Neural progenitor cell (in vitro differentiated cells): Measurements from ENCODE around the gene BBS5. TPM values are rescaled to one million over a fixed set of nuclear protein-coding genes. Genes with fewer than 3 reads are reported as not detected.
A peak's percentile ranks its signal among the peaks of the same experiment; 100 is the strongest.
"Not testable (repeated sequence)": the region's sequence is repeated elsewhere in the genome, so short reads cannot be mapped to it uniquely, and the experiment has no call there.

Experiments used
- DNase-seq: peaks from one replicate; pipeline ENCODE4 v3.0.0-alpha.2; 2016; ENCODE audit warnings: low spot score
- H2AFZ ChIP-seq: fragments of 200-600 bp; sonication (generic); replicated peaks from 2 replicates; pipeline ENCODE4 v1.6.1; 2016; ENCODE audit warnings: antibody characterized with exemption
- H3F3A ChIP-seq: fragments of 200-600 bp; sonication (generic); 2 replicates; pipeline ENCODE4 v1.6.1; 2016; ENCODE audit warnings: antibody characterized with exemption, low read depth
- H3K27ac ChIP-seq: fragments of 200-600 bp; sonication (generic); 2 replicates; pipeline ENCODE4 v1.5.1; 2016; ENCODE audit warnings: mild to moderate bottlenecking
- H3K27me3 ChIP-seq: fragments of 200-600 bp; sonication (generic); 2 replicates; pipeline ENCODE4 v1.6.1; 2016; ENCODE audit warnings: mild to moderate bottlenecking, moderate library complexity
- H3K36me3 ChIP-seq: fragments of 200-600 bp; sonication (generic); 2 replicates; pipeline ENCODE4 v1.5.1; 2016
- H3K4me1 ChIP-seq: fragments of 200-600 bp; sonication (generic); 2 replicates; pipeline ENCODE4 v1.6.1; 2016; ENCODE audit warnings: mixed run types
- H3K4me2 ChIP-seq: fragments of 200-600 bp; sonication (generic); 2 replicates; pipeline ENCODE4 v1.6.1; 2016
- H3K4me3 ChIP-seq: fragments of 200-600 bp; sonication (generic); 2 replicates; pipeline ENCODE4 v1.5.1; 2016
- H3K79me2 ChIP-seq: fragments of 200-600 bp; sonication (generic); 2 replicates; pipeline ENCODE4 v1.6.1; 2016; ENCODE audit warnings: low read depth
- H3K9ac ChIP-seq: fragments of 200-600 bp; sonication (generic); 2 replicates; pipeline ENCODE4 v1.6.1; 2016
- H3K9me3 ChIP-seq: fragments of 200-600 bp; sonication (generic); 2 replicates; pipeline ENCODE4 v1.5.1; 2016; ENCODE audit warnings: low read depth
- H4K20me1 ChIP-seq: fragments of 200-600 bp; sonication (generic); 2 replicates; pipeline ENCODE4 v1.6.1; 2016; ENCODE audit warnings: low read depth
- H3K27ac Mint-ChIP-seq: 3 replicates; pipeline ENCODE4 v1.8.0; 2021; ENCODE audit warnings: mixed read lengths
- H3K27me3 Mint-ChIP-seq: 2 replicates; pipeline ENCODE4 v1.8.0; 2022; ENCODE audit warnings: low read depth, mild to moderate bottlenecking, inconsistent platforms, moderate library complexity, mixed read lengths; ENCODE audit not compliant: insufficient read depth
- H3K36me3 Mint-ChIP-seq: 3 replicates; pipeline ENCODE4 v1.8.0; 2021; ENCODE audit warnings: mixed read lengths
- H3K4me1 Mint-ChIP-seq: 3 replicates; pipeline ENCODE4 v1.8.0; 2021; ENCODE audit warnings: mixed read lengths
- H3K4me3 Mint-ChIP-seq: 3 replicates; pipeline ENCODE4 v1.8.0; 2021; ENCODE audit warnings: mild to moderate bottlenecking, moderate library complexity, mixed read lengths
- H3K9me3 Mint-ChIP-seq: 3 replicates; pipeline ENCODE4 v1.8.0; 2020; ENCODE audit warnings: mixed read lengths
- CTCF ChIP-seq: fragments of 200-600 bp; sonication (generic); IDR thresholded peaks from 2 replicates; pipeline ENCODE4 v1.5.1; 2017; ENCODE audit warnings: antibody characterized with exemption, mild to moderate bottlenecking
- EZH2 ChIP-seq: fragments of 200-600 bp; sonication (generic); IDR thresholded peaks from 2 replicates; pipeline ENCODE4 v1.6.1; 2017; ENCODE audit warnings: antibody characterized with exemption, mild to moderate bottlenecking, moderate library complexity
- EZH2phosphoT487 ChIP-seq: fragments of 200-600 bp; sonication (generic); IDR thresholded peaks from 2 replicates; pipeline ENCODE4 v1.6.1; 2017; ENCODE audit warnings: antibody characterized with exemption
- total RNA-seq: library from RNA; depleted of rRNA; stranded (reverse); fragments of >200 nt; gene quantifications from 2 replicates; pipeline ENCODE4 v1.2.3, GENCODE V29; 2015; ENCODE audit warnings: low replicate concordance

BBS5 gene
- 3.8 and 6.2 TPM in 2 replicates for total RNA-seq

GRCh38 chr2:169479257-169480078 is at the start of gene BBS5:
Gene BBS5, plus strand, starts transcription at chr2:169479494. Its CDS starts 60 bp downstream, at chr2:169479554.
- peak within 1 kb of the TSS; percentile 92 for H3K4me3 Mint-ChIP-seq
- no peak within 1 kb of the TSS for H3K27ac Mint-ChIP-seq
- H3K4me2 ChIP-seq = peak within 1 kb of the TSS; percentile 75
- H3K9ac ChIP-seq = peak within 1 kb of the TSS; percentile 20
- H3K9me3 ChIP-seq = no peaks in the 10 kb centered on the region
- no peaks in the 10 kb centered on the region for H4K20me1 ChIP-seq
- H3K36me3 ChIP-seq = no peaks in the 10 kb centered on the region
- H3K4me1 ChIP-seq = no peaks in the 10 kb centered on the region
- peaks cover 8% of the 10 kb centered on the region for H3K36me3 Mint-ChIP-seq
- H3K4me1 Mint-ChIP-seq = peaks cover 14% of the 10 kb centered on the region
- H3K79me2 ChIP-seq = no peaks in the 10 kb centered on the region
- peak; percentile 36 for TF ChIP-seq EZH2
- TF ChIP-seq CTCF = peak; percentile 71
- peak; percentile 43 for TF ChIP-seq EZH2phosphoT487
- H3K27me3 Mint-ChIP-seq = peaks cover 8% of the 10 kb centered on the region
- H3F3A ChIP-seq = peaks cover 13% of the 10 kb centered on the region
- peaks cover 43% of the 10 kb centered on the region for H3K27me3 ChIP-seq
- no peak within 1 kb of the TSS for H3K27ac ChIP-seq
- peak within 1 kb of the TSS; percentile 68 for H3K4me3 ChIP-seq
- no peaks in the 10 kb centered on the region for H3K9me3 Mint-ChIP-seq
- H2AFZ ChIP-seq = peak within 1 kb of the TSS; percentile 89
- DNase-seq = peak; percentile 94

- not testable (repeated sequence) for H3K36me3 Mint-ChIP-seq, H3K27ac ChIP-seq, H3K4me1 Mint-ChIP-seq, H3K27me3 ChIP-seq, H4K20me1 ChIP-seq, H3K36me3 ChIP-seq, H3F3A ChIP-seq, H3K9ac ChIP-seq, H3K4me1 ChIP-seq, H3K4me3 Mint-ChIP-seq, H3K27ac Mint-ChIP-seq, H3K27me3 Mint-ChIP-seq, H3K4me2 ChIP-seq, H3K9me3 ChIP-seq, DNase-seq, H3K4me3 ChIP-seq, H2AFZ ChIP-seq, H3K79me2 ChIP-seq
- H3K9me3 Mint-ChIP-seq = peaks cover 10% of the 10 kb centered on the region
These were observed 47.5 kb upstream of the BBS5 start for GRCh38 chr2:169431772-169432171.

- not testable (repeated sequence) for DNase-seq, H3K9me3 Mint-ChIP-seq, H3K27me3 ChIP-seq, H2AFZ ChIP-seq, H3K79me2 ChIP-seq, H3K4me3 Mint-ChIP-seq, H3F3A ChIP-seq, H3K36me3 ChIP-seq, H3K27ac Mint-ChIP-seq, H3K9me3 ChIP-seq, H3K27me3 Mint-ChIP-seq, H4K20me1 ChIP-seq, H3K9ac ChIP-seq, H3K36me3 Mint-ChIP-seq, H3K4me3 ChIP-seq, H3K4me2 ChIP-seq, H3K27ac ChIP-seq
- H3K4me1 Mint-ChIP-seq = peaks cover 12% of the 10 kb centered on the region
- H3K4me1 ChIP-seq = peaks cover 13% of the 10 kb centered on the region
These were observed 45.1 kb upstream of the BBS5 start for GRCh38 chr2:169434236-169434635.

- no peak for TF ChIP-seq EZH2phosphoT487
- TF ChIP-seq EZH2 = no peak
- no peak for TF ChIP-seq CTCF
- no peaks in the 10 kb centered on the region for H3K36me3 Mint-ChIP-seq
These were observed 40.7 kb upstream of the BBS5 start for GRCh38 chr2:169438466-169439072.

More at GRCh38 chr2:169438466-169439072, 40.7 kb upstream of the BBS5 start:
- no peak overlapping the region for H3K9ac ChIP-seq
- H4K20me1 ChIP-seq = no peaks in the 10 kb centered on the region
- H3K9me3 Mint-ChIP-seq = no peaks in the 10 kb centered on the region
- no peak overlapping the region for H3K27ac Mint-ChIP-seq
- no peaks in the 10 kb centered on the region for H3K79me2 ChIP-seq
- peak; percentile 33 for DNase-seq
- no peaks in the 10 kb centered on the region for H3F3A ChIP-seq
- H3K27me3 ChIP-seq = no peaks in the 10 kb centered on the region
- no peaks in the 10 kb centered on the region for H3K9me3 ChIP-seq
- no peaks in the 10 kb centered on the region for H3K36me3 ChIP-seq
- H3K27me3 Mint-ChIP-seq = no peaks in the 10 kb centered on the region
- H3K4me1 Mint-ChIP-seq = peaks cover 12% of the 10 kb centered on the region
- peaks cover 15% of the 10 kb centered on the region for H3K4me1 ChIP-seq
- H3K27ac ChIP-seq = peak overlapping the region; percentile 60
- H3K4me2 ChIP-seq = peak overlapping the region; percentile 51
- no peak overlapping the region for H3K4me3 Mint-ChIP-seq
- peak overlapping the region; percentile 9 for H2AFZ ChIP-seq
- peak overlapping the region; percentile 12 for H3K4me3 ChIP-seq
